Stimulated activated CD4-positive, alpha-beta T cell treated with anti-CD3 and anti-CD28 coated beads, TNF-alpha, amount 100 ng/mL, for 1 hour (primary cell): ENCODE data around the gene CCNK.

ENCODE experiments used
- DNase-seq, 3 donors: peaks; one replicate each; pipeline ENCODE4 v3.0.0-alpha.2; 2020; ENCODE audit warnings: low read depth in 3 of 3, low spot score in 1 of 3

CCNK gene

DNA sequence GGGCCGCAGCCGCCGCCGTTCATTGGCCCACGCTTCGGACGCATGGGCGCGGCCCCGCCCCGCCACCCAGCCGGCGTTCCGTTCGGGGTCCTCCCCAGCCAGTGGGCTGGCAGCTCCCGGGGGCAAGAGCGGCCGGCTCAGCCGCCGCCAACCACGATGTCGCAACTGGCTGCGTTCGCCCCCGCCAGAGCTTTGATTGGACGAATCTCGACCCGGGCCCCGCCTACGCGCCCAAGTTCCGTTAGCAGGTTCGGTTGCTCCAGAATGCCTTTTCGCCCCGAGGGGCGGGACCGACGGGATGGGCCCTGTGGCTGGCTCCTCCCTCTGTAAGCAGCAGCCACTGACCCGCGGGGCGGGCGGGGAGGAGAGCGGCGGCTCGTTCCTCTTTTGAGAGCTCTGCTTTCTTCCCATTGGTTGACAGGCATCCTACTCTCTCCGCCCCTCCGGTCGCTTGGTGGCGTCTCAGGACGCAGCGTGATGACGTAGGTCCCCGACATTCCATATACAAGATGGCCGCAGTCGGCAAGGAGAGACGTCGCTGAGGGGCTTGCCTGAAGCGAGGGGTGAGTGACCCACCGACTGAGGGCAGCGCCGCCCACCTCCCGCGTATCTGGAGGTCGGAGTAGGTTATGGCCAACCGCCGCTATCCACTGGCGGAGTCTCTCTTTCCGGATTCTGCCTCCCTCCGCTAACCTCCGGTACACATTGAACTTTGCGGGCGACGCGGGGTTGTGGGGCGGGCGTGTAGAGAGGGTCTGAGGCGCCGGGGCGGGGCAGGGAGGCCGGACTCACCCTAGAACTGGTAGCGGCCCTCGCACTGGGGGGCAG is at the start of gene CCNK:
Gene CCNK, plus strand, starts transcription at position 493 of the 828 bp plus-strand sequence. CDS start 11,269 bp downstream, outside the sequence.
- peak; percentile 99 to 100 (median 100) for DNase-seq

DNA sequence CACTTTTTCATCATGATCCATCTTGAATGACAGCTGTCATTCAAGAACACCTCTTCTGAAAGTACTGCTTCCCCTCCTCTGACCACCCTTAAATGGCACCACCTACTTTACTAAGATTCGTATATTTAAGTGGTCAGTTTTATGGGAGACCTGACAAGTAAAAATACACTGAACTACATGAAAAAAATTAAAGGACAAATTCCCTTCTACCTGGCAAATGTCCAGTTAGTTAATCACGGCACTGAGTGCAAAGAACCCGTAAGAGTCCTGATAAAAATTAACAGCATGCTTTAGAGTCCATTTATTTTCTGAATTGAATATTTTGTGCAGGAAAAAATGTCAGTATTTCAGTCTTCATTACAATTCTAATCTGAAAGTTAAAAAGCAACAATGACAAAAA is 49.2 kb upstream of the CCNK start:
- DNase-seq, result no peak

DNA sequence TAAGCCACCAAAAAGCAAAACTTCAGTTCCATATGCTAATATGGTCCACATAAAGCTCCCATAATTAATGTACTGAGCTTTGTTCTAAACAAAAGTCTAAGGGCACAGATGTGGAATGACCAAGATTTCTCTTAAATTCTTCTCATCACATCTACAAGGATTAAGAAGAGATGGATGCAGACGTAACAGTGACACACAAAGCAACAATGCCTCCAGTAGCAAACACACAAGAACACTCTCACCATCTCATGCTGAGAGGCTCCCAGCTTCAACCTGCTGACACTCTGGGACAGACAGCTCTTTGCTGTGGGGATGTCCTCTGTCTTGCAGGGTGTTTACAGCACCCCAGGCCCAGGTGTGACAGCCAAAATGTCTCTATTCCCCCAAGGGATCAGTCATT is 48.7 kb upstream of the CCNK start:
- no peak for DNase-seq

DNA sequence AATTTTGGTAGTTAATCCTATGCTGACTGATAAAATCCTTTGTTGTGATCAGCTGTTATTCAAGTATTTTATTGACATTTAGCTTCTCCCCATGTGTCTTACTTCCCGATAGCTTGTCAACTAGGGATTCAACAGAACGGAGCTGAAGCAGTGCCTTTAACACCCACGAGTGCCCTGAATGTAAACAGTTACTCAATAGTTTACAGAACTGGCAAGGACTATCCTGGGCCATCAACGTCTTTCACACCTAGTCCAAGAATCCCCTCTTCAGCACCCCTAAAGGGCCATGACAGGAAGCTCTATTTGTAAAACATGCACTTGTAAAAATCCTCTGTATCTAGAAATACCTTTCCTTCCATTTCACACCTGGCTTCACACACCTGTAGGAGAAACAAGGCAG is 45.9 kb upstream of the CCNK start:
- DNase-seq, result no peak

DNA sequence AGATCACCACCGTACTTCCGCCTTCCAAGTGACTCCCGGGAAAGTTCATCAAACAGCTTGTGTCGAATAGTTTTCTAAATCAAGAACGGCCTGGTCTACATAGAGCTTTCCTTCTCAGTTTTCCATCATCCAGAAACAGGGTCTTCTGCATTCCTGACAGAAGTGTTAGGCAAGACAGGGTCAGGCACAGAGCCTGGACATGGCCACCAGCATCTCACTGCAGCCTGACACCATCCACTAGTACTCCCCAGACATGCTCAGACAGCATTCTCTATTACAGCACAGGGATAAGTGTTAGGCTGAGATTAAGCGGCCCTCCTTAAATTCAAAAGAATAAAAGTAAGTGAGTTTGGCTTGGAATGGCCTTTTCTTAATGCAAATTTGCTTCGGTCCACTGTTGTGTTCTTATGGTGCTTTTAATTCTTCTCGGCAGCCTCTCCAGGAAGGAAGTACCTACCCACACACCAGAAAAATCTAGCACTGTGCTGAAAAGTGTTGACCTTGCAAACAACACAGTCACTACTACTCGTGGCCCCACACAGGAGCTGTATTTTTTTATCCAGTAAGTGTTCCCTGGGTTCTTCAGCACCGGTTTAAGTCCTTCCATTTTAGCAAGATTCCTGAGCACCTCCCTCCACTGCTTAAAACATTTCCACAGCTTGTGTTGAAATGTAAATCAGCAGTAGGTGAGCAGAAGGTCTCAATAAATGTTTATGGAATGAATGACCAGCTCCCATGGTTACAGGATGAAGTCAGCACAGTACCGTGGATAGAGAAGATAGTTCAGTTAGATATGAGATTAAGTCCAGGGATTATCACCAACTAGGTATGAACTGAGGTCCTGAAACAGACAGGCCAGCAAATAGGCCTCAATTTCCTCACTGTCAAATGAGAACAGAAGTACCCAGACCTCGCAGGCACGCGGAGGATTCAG is 44.7 kb upstream of the CCNK start:
- no peak for DNase-seq

DNA sequence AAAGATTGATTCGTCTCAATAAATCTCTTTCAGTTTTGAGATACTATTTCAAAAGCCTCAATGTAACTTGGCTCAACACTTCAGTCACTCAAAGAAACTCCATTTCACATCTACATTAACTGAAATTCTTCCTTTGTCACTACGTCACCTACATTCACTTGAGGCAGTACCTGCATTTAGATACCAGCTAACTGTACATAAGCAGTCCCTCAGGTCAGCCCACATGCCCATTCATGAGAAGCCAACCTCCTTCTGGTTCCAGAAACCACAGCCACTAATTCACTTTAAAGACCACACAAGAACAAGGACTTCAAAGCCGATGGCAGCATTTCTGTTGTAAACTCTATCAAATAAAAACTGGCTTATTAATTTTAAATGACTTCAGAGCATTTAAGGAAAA is 43.5 kb upstream of the CCNK start:
- no peak for DNase-seq

DNA sequence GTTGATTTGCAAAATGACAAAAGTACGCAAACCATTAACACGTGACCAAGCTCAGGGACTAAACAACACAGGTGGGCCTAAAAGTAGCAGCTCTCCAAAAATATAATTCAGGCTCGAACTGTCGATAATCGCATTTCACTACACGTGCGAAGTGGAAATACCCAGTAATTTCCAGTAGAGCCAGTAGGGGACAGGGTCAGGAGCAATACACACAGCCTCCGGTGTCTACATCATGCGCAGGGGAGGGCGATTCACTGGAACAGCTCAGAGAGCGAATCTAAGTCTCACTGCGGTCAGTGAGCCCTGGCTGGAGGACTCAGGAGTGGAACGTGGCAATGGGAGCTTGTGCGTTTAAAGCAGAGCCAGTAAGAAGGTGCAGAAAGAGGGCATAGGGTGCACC is 40.9 kb upstream of the CCNK start:
- no peak for DNase-seq

DNA sequence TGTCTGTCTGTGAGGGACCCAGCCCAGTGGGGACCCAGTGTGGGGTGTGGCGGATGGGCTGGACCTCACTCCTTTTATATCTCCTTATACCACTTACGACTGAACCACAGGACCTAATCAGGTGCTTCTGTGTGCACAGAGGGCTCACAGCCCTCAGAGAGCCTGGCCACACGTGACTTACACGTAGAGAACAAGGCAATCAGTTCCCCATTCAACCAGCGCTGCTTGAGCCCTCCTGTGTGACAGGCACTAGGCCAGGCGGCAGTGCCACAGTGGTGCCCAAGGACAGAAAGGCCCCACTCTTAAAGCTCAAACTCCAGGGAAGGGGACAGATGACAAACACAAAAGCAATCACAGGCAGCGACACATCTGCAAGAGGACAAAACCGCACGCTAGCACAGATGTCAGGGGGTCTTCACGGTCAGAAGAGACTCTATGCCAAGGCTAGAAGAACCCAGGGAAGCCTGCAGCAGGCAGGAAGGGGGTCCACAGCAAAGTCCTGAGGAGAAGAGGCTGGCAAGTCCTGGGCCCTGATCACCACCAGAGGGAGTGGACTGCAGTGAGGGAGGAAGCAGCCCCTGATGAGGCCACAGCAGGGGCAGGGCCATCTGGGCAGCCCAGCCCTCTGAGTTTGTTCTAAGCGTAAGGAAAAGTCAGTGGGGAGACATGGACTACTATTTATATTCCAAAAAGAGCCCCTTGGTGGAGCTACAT is 39.9 kb upstream of the CCNK start:
- DNase-seq, result no peak

DNA sequence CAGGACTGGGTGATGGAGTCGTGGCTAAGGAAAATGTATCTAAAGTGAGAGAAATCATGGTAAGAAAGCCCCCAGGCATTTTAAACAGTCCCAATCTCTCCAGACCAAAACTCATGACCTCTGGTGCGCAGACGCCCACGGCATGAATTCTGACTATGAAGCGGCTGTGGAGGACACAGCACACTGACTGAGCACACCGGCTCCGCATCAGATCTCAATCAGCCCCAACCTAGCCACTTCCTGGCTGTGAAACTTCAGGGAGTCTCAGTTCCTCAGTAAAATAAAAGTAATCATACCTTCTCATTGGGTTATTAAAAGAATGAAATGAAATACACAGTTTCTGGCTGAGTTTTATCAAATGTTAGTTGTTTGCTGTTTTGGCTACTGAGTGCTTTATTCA is 39.3 kb upstream of the CCNK start:
- DNase-seq, result no peak

DNA sequence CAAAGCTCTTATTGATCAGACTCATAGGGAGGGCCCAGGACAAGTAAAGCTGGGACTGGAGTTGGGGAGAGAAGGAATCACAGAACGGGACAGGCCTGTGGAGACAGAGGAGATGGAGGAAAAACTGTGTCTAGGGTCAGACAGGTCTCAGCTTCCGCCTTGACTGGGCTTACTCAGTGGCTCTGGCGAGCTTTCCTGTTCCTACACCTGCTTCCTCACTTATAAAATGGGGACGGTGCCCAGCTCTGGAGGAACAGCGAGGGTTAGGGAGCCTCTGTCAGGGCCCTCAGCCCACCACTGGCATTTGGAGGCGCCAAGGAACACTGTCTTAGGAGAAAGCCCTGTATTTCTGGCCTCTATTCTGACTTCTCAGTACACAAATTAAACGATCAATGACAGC is 35.3 kb upstream of the CCNK start:
- no peak for DNase-seq

DNA sequence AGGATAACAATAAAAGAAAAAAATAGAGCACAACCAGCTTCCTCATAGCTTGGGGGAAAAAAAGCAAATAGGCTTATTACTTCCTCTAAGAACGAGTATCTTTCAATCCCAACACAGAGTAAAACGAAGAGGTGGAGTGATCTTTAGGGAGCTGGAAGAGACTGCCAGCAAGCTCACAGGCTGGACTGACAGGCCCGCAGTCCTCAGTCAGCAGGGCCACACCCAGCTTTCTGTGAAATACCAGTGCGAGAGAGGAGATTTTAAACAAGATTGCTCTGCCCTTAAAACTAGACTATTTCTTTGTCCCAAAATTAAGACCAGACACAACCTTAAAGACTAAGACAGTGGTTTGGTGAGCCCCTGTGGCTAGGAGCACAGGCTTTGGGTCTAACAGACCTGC is 33.5 kb upstream of the CCNK start:
- no peak for DNase-seq

DNA sequence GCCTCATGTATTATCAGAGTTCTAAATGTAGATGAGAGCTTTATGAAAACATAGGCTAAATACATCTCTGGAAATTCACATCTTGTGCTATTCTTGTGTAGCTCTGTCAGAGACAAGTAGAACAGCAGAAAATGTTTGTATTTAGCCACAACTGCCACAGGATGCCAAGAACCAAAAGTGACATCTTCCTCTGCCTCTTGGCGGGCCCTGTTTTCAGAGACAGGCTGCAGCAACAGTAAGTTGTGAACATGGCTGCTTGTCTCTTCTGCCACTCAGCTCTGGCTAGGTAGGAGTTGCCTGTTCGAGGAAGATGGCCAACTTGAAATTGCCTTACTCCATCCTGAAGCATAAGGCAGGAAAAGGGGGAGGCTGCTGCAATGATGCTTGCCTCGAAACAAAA is 30.9 kb upstream of the CCNK start:
- DNase-seq, result no peak

DNA sequence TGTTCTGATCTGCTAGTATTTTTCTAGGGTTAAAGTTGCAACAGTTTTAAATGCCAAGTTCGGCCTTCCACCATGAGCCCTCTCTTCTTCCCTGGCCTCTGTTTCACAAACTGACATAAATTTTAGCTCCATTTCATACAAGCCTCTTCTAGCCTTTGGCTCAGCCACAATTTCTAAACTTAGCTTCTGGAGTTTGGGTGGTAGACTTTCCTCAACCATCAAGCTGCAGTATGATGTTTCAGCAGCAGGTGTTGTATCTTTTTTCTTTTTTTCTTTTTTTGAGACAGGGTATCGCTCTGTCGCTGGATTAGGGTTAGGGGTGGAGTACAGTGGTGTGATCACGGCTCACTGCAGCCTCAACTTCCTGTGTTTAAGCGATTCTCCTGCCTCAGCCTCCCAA is 30.0 kb upstream of the CCNK start:
- no peak for DNase-seq

DNA sequence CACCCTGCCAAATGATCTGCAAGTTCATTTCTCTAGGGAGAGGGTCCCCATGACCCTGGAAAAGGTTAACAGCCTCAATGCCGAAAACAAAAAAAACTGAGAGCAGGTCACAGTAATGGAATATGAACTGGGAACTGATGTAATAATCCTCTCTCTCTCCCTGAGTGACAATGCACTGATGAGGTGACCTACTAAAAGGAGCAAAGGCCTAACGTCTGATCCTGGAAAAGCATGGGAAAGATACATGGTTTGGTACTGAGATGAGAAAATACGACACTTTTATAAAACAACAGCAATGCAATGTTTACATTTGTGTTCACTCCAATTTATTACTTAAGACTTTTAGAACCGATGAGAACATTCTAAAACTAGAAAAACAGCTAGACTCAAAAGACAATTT is 28.2 kb upstream of the CCNK start:
- DNase-seq, result no peak

DNA sequence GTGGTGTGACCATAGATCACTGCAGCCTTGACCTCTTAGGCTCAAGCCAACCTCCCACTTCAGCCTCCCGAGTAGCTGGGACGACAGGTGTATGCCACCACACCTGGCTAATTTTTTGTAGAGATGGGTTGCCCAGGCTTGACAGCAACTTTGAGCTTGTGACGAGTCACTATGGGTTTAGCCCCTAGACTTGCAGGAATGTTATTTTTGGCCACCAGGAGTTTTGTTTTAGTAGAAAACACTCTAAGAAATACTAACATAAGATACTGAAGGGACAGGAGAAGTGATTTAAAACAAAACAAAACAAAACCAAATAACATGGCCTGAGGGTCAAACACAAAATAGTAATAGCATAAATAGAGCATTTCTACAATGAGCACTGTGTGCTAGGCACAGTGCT is 27.0 kb upstream of the CCNK start:
- no peak for DNase-seq

DNA sequence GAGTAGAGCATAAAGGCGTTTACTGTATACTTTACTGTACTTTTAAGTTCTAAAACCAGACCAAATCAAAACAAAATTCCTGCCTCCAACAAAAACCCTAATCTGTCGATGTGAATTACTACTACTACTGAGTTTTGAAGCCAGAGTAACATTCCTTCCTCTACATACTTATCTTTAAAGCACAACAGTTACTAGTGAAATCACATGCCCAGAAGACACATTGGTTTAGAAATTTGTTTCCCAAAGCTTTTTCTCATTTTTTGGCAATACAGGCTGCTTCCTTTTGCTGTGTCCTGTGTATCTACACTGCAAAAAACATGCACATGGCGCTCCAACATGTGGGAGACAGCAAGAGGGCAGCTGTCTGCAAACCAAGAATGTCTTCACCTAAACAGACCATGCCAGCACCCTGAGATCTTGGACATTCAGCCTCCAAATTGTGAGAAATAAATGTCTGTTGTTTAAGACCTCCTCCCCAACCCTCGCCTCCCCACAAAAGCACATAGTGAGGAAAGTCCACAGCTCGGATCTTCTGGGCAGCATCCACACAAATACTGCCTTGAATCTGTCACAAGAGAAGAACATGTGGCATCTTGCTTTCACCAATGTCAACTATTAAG is 21.6 kb upstream of the CCNK start:
- no peak for DNase-seq

DNA sequence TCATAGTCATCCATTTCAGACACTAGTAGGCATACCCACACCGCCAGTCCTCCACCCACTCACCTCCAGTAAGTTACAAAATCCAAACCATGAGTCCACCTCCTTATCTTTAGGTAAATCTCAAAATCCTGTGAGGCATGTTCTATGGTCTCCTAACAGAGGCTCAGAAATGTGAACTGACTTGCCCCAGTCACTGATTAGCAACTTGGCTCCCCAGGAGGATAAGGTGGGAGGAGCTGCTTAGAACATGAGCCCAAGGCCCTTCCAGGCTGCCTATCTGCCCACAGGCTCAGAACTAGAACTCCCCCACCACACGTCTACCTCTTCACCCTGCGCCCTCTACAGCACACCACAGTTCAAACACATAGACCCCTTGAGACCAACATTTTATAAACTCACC is 20.4 kb upstream of the CCNK start:
- no peak for DNase-seq

DNA sequence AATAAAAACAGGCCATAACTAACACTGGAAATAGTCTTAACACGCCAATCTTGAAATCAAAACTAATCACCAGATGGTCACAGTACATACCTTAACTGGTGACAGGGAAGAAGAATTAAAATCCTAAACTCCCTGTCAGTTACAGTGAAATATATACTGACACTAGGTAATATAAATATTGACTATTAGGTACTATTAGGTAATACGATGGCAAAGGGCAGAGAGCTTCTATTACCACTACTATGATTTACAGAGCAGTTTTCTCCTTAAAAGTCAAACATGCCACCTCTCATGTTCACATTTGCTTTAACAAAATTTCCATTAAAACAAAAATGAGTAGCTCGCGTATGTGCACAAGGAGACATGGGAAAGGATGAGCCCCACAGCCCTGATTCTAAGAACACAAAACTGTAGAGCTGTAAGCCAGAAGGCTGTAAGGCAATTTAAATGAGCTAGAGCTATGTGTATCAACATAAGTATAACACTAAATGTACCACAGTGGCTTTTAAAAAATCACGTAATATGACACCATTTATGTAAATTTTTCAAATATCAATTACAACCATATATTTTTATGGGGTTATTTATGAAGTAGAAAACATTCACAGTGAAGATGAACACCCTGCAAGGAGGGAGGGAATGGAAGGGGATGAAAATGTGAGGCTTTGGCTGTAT is 19.7 kb upstream of the CCNK start:
- no peak for DNase-seq

DNA sequence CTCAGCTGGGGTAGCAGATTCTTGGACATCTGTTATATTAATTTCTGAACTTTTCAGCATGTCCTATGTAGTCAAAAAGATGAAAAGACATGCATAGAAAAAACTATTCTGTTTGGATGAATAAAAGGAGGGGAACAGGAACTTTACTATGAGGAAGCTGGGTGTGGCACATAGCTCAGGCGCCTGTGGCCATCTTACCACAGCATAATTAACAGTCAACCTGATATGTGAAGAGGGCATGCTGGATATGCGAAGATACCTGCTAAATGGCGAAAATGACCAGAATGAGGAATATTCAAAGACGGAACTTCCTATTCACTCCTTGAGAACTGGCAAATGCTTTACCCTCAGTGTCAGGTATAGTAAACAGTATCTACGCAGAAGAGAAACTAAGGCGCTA is 19.0 kb upstream of the CCNK start:
- DNase-seq, result no peak

DNA sequence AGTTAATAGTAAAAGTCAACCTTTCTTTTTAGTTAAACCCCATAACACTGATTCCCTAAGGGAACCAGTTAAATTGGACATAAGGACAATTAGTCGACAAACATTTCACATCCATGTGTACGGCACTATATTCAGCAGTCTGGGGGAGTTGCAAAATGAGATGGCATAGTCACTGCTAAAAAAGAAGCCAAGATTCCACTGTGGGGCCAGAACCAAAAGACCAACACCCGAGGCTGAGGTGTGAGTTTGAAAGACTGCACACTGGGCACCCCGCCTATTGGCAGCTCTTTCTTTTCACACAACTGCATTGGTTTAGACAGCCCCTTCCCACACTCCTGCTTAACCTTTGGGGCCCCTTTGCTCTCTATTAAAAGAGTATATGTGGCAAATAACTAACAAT is 17.2 kb upstream of the CCNK start:
- no peak for DNase-seq

DNA sequence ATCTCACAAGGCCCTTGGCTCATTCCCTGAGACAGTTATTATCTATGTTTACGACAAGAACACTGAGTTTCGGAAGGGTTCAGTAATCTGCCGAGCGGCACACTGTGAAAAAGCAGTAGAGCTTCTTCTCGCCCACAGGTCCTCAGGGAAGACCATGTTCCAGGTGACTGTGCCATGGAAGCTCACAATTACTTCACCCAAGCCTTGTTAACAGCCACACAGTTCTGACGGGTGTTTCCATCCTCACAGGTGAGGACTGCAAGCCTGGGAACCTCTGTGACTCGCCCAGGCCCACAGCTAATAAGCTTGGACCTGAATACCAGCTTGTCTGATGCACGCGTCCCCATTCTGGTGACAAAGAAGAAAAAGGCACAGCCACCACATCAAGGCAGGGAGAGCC is 15.9 kb upstream of the CCNK start:
- no peak for DNase-seq
